ENCODE results near the gene CEP164.

Gene CEP164

DNA sequence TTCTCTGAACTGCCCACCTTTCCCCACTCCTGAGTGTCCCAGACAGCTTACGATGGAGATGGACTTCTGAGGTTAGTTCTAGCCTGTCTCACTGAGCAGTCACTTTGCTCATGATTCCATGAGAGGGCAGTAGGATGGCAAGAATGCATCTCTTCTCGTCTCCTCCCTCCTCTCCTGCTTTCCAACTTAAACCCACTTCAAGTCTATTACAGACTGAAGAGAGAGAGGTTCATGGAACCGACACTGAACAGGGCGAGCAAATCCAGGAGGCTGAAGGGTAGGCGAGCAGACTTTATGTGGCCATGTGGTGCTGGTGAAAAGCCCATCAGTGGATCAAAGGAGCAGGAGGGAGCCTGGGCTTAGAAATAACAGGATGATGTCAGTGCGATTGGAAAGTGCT, 38.6 kb downstream of the CEP164 start:
- DNase-seq (ENCODE audit: low read depth) = no peak

DNA sequence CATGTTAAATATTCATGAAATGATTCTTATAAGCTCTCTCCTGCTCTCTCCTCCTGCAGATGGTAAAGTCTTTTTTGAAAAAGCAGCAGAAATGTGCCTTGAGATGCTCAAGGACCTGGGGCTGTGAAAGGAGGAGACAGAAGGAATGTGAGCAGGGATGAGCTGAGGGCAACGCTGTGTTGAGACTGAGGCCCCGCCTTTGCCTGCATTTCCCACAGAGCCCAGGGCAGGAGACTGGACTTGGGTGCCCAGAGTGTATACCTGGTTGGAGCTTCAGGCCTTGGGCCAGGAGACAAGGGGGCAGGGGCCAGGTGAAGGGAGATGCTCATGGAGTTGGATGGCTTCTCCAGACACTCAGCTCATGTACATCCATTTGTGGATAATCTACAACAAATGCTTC, 39.2 kb downstream of the CEP164 start:
- DNase-seq (ENCODE audit: low read depth) = no peak

DNA sequence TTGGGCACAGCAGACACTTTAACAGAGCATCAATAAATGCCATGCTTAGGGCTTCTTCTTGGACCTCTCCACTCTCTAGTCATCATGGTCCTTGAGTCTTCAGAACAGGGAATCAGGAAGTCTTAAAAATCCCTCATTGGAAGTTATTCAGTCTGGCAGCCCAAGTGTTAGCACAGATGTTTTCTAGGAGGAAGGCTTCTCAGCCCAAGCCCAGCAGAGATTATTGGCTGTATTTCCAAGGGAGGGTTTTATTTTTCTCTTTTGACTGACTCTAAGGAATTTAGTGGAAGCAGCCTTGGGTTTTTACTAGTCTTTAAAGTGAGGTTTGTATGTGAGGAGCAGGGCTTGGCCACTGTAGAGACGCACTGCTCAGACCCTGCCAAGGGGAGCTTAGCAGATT, 41.9 kb downstream of the CEP164 start:
- no peak for DNase-seq (ENCODE audit: low read depth)

DNA sequence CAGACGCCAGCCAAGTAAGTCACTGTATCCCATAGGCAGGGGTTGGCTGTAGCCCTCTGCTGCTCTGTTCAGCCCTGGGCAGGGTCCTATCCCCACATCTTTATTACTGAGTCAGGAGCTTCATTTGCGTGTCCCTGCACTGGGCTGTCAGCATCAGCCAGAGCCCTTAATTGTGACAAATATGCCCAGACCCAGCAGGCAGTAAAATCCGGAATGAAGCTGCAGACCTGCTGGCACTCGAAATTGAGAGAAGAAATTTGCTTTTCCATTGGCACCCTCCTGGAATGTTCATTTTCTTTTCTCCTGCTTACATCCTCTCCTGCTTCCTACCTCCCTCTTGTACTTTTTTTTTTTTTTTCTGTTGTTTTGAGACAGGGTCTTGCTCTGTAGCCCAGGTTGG, 43.8 kb downstream of the CEP164 start:
- no peak for DNase-seq (ENCODE audit: low read depth)

DNA sequence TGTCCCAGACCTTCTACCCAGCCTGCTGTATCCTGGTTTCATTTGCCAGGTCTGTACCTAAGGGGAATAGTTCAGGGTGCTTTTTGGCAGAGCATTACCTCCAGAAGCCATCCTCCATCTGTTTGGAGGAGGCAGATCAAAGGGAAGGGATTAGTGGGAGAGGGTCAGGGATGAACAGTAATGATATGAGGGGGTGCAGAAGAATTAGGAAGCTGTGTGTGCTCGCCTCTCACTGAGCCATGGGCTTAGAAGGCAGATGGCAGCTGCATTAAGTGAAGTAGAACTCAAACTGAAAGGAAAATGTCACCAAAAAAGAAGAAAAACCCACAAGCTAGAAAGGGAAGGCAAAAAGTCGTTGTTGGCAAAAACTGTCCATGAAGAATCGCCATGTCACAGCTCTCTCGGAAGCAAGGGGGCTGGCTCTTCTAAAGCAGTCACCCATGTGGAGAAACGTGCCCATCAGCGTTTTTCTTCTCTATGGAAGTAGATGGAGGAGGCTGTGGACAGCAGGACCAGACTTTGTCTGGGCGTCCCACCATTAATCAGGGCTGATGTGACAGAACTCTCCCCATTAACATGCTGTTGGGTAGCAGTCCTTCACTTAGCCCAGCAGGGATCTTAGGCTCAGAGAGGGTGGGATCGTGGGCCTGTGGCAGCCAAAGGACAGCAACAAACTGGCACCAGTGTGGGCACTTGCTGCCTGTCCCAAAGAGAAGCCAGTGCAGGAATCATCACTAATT, 46.8 kb downstream of the CEP164 start:
- no peak for DNase-seq (ENCODE audit: low read depth)

DNA sequence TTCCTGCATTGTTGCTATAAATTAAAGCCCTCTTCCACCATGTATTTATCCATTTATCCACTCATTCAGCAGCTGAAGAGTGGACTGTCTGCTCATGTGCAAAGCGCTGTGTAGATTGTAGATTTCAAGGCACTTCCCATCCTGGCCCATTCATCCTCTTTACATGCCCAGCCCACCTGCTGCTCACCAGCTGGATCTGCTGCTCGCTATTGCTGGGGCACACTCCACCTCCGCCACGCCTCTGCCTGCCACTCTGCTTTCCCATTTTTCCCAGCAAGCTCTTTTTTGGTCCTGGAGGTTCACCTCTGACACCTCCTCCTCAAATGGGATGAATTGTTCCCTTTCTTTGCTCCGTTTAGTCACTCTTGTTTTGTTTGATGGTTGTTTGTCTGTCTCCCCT, 48.3 kb downstream of the CEP164 start:
- no peak for DNase-seq (ENCODE audit: low read depth)

DNA sequence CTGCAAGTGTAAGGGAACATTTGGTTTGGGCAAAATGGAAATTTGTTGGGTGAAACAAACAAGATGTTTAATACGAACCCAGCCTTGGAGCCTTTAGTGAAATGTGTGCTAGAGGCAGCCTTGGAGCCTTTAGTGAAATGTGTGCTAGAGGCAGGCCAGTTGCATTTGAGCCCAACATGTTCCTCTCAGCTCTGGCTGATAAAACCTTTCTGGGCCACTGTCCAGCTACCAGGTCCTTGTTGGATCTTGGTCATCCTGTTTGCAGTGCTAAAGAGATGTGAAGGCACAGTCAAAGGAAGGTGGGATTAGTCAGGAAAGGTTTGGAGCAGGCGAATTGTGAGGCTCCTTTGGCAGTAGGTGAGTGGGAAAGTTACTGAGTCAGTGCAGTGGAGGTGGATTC, 48.9 kb downstream of the CEP164 start:
- DNase-seq (ENCODE audit: low read depth) = no peak

DNA sequence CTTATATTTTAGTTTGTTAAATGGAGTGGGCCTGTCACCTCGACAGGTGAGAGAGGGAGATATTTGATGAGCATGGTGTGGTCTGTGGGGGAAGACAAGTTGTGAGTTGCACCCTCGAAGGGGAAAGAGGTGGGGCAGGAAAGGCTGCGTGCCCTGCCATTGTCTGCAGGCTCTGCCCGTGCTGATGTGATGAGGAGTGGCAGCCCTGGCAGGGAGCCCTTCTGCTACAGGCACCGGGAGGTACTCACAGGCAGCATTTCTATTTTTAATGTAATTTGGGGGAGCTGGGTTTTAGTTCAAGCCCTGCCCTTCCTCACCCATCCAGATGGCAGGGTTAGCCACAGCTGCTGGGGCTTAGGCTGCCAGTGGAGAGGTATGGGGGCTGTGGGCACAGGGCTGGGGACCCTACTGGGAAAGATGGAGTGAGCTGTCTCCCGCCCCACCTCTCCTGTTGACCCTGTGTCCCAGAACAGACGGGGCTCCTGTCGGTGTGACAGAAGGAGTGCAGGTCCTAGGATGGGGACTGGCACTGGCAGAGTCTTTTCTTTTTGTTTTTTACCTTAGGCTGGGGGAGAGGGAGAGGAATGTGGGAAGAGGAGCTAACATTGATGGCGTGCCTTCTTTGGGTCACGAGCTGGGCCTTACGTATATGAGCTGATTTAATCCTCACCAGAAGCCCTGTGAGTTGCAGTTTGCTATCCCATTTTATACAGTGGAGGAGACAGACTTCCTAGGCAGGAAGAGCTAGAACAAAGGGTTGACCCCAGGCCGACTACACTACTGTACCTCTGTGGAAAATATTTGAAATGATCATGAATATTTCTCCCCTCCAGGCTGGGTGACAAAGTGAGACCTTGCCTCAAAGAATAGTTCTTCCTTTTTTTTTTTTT, 51.6 kb downstream of the CEP164 start:
- no peak for DNase-seq (ENCODE audit: low read depth)

DNA sequence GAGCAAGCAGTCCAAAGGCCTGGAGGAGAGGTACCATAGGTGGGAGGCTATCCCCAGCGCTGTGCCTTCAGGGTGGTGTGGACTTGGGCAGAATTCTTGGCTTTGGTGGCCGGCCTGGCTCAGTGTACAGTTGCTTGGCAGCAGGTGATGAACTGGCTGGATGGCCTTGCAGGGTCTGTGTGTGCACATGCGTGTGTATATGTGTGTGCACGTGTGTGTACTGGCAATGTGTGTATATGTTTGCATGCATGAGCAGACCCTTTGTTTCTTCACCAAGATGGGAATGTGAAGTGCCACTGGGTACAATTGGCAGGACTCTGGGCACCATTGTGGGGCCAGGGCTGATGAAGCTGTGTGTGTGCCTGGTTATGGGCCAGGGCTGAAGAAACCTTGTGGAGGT, 53.0 kb downstream of the CEP164 start:
- no peak for DNase-seq (ENCODE audit: low read depth)

DNA sequence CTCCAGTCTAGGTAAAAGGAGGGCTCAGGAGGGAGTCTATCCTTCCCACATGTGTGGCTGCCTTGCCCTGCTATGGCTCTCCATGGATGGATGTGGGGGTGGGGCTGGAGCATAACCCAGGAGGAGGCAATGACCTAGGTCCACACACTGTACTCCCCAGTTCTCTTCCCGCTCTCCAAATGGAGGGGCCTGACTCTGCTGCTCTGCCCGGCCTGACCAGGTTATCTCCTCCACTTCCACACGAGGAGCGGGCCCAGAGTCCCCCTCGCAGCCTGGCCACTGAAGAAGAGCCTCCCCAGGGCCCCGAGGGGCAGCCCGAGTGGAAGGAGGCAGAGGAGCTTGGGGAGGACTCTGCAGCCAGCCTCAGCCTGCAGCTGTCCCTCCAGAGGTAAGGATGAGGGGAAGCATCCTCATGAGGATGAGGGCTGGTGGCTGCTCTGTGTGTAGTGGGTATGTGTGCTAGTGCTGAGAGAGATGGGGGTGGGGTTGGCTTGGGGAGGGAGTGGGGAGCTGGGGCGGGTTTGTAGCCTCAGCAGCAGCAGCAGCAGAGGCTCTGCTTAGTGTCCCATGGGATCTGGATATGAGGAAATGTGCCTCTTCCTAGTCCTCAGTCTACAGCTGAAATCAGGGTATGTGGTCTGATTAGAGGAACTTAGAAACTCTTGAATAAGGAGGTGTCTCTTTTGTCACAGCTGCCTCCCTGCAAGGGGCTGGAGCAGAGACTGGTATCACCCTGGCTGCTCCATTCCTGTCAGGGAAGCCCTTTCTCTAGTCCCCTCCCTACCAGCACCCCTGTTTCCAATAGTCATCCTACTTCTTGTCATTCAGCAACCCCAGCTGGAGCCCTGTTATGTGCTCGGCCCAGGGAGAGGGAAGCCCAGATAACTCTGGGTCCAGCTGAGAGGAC, 54.1 kb downstream of the CEP164 start:
- DNase-seq (ENCODE audit: low read depth) = no peak

DNA sequence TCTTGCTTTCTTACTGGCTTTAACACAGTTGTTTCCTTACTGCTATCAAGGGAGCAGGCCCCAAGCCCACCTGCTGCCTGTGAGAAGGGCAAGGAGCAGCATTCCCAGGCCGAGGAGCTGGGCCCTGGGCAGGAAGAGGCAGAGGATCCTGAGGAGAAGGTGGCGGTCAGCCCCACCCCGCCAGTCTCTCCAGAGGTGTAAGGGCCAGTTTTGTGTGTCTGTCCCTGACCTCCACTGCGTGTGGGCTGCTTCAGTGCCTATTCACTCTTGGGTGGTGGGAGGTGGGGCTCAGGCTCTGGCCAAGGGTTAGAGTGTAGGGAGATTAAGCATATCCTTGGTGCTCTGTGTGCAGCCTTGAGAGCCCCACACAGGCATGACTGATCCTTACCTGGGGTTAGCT, 55.1 kb downstream of the CEP164 start:
- DNase-seq (ENCODE audit: low read depth) = no peak

DNA sequence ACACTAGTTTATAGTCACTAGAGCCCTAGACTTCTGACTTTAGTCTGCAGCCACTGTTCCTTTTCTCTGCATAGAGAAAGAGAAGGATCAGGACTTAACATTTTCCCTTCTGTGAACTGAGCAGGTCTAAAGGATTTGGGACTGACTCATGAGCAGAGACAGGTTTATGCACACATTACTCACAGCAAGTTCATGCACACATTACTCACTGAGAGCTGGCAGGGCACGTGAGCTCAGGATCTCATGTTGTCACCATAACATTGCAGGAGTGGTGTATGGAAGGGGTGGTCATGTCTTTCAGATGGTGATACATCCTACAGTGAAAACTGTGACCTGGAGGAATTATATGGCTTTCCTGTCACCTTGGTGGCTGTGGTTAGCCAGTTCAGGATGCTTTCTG, 56.4 kb downstream of the CEP164 start:
- no peak for DNase-seq (ENCODE audit: low read depth)

DNA sequence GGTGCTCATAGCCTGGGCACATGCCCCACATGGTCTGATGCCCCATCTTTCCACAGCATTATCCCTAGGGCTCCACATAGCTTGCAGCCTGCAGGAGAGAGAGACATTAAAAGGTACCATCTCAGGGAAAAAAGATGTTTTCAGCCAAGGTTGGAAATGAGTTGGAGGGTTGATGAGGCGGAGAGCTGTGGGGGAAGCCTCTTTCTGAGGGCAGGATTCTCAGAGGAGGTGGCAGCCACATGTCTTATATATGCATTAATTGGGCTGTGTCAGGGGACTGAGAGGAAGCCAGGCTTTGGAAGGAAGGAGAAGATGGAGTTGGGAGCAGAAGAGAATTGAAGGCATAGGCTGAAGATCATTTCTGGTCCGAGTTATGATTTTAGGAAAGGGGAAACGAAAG, 57.8 kb downstream of the CEP164 start:
- DNase-seq (ENCODE audit: low read depth) = no peak

DNA sequence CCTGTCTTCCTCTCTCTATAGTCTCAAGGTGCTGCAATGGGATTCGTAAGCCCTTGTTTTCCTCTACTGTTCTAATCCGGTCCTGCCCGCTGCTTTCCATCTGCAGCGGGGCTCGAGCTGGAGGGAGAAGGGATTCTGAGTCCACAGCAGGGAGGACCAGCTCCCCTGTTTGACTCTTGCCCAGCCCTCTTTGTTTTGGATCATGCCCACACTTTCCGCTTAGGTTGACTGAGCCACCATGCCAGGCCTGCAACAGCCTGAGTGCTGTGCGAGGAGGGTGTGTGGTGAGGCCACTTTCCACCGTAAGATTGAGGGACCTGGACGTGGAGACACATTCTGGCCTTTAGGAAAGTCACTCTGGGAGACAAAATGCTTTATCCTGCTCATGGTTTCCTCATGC, 58.3 kb downstream of the CEP164 start:
- DNase-seq (ENCODE audit: low read depth) = no peak

DNA sequence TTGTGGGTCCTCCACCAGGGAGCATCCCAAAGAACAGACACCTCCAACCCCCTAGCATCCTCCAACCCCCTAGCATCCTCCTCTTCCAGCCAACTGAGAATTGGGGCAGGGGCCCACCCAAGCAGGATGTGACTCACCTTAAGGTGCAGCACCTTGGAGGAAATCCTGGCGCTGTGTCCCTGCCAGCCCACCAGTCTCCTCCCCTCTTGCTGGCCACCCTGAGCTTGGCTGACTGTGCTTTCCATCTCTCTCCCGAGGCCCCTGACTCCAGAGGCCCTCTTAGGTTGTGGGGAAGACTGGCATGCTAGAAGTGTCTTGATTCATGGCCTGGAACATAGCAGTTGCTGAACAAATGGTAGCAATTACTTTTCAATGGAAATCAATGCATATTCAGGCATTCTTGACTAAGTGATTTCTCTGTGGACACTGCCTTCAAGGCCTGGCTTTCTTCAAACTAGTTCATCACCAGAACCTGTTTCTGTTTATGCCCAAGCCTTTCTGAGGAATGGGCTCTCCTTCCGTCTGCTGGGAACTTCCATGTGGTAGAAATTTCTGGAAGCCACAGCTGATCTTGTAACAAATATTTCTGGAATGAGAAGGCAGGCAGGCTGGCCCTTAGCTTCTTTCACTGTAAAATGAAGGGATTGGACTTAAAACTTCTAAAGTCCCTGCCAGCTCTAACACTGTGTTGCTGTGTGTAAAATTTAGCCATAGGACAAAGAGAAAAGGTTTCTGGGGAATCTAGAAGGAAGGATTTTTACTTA, 60.5 kb downstream of the CEP164 start:
- no peak for DNase-seq (ENCODE audit: low read depth)

DNA sequence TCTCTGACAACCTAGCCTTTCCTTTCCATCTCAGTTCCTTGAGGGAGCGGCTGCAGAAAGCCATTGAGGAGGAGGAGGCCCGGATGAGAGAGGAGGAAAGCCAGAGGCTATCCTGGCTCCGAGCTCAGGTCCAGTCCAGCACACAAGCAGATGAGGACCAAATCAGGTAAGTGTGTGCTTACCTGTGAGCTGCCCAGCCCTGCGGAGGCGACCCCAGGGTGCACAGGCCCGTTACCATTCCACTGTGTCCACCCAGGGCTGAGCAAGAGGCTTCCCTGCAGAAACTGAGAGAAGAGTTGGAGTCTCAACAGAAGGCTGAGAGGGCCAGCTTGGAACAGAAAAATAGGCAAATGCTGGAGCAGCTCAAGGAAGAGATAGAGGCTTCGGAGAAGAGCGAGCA, 63.1 kb downstream of the CEP164 start:
- DNase-seq (ENCODE audit: low read depth) = no peak

DNA sequence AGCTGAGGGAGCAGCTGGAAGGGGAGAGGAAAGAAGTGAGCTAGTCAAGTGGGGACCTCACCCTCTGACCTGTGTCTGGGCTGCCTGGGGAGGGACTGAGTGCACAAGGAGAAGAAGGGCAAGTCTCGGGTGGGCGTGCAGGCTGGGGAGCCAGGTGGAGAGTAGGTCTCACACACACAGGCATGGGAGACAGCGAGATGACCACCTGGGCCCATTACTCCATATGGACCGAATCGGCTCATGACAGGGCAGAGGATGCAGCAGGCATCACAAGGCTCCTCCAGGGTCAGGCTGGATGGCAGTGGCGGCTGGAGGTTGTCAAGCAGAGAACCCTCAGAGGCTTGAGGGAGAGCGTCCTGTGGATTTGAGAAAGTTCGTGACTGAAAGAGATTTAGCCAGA, 63.5 kb downstream of the CEP164 start:
- no peak for DNase-seq (ENCODE audit: low read depth)

DNA sequence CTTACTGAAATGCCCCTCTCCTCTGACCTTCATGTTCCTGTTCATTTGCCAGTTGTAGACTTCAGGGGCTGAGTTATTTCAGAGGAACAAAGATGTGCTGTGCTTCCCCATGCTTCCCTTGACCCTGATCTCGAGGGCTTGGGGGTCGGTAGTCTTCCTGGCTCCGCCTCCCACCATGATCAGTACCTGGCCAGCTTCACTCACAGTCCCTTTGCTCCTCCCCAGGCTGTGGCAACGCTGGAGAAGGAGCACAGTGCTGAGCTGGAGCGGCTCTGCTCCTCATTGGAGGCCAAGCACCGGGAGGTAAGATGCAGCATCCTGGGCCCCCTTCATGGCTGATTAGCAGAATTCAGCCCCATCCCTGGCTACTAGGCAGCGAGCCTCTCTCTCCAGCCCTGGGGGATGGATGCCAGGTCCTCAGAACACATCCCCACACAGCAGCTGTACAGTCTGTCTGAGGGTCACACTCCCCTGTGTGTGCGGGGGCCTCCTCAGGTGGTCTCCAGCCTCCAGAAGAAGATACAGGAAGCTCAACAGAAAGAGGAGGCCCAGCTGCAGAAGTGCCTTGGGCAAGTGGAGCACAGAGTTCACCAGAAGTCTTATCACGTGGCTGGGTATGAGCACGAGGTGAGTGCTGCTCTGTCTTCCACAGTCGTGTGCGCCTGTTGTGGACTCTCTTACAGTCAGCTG, 64.5 kb downstream of the CEP164 start:
- no peak for DNase-seq (ENCODE audit: low read depth)

DNA sequence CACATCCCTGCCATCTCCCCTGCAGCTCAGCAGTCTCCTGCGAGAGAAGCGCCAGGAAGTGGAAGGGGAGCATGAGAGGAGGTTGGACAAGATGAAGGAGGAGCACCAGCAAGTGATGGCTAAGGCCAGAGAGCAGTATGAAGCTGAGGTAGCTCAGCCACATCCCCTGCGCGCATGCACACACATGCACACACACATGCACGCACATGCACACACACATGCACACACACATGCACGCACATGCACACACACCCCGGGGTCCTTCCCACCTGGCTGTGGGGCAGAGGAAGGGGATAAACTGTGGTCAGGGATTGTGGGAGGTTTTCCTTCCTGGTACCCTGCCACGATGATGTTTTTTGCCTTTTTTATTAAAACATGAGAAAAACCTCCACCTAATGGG, 65.3 kb downstream of the CEP164 start:
- DNase-seq (ENCODE audit: low read depth) = no peak

DNA sequence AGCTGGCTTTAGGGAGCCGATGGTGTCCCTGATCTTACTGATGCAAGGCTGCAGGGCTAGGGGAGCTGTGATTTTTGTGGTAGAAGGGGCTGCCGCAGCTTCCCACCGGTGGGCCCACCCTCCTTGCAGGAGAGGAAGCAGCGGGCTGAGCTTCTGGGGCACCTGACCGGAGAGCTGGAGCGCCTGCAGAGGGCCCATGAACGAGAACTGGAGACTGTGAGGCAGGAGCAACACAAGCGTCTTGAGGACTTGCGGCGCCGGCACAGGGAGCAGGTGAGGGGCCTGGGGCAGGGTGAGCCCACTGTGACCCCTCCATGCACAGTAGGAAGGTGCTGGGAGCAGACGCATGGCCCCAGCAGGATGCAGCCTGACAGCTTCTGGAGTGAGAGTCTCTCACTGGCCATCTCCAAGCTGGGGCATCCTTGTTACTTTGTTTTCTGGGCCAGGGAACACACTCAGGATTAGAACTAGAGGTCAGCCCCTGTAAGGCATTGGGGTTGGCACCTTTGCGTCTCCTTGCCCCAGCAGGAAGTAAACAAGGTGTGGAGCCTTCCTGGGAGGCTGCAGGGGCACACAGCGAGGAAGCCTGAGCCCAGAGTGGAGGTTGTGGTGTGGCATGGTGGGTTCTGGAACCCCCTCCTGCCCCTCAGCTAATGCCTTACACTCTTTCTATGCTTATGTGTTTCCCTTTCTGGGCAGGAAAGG, 66.7 kb downstream of the CEP164 start:
- DNase-seq (ENCODE audit: low read depth) = no peak

DNA sequence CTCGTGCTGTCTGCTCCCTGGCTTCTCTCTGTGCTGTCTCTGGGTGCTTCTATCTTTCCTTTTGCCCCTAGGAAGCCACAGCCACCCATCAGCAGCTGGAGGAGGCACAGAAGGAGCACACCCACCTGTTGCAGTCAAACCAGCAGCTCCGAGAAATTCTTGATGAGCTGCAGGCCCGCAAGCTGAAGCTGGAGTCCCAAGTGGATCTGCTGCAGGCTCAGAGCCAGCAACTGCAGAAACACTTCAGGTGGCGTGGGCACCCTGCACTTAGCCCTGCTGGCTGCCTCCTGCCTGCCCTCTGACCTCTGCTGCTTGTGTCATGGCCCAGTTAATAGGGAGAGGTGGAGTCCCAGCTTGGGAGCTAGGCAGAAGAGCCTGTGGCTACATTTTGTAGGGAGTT, 67.8 kb downstream of the CEP164 start:
- no peak for DNase-seq (ENCODE audit: low read depth)

Data from stimulated activated CD4-positive, alpha-beta T cell treated with anti-CD3 and anti-CD28 coated beads, Interleukin-2, amount 100 ng/mL, for 4 hours (primary cell).